PC-9 (cell line): ENCODE measurements around the gene KLHL6. TPM values are rescaled to one million over a fixed set of nuclear protein-coding genes. Genes with fewer than 3 reads are reported as not detected.
"Not testable (repeated sequence)": the region's sequence is repeated elsewhere in the genome, so short reads cannot be mapped to it uniquely, and the experiment has no call there.

Source experiments
- BruUV-seq: library from RNA; stranded (reverse); fragments of 400-500 nt; replicated peaks from 2 replicates; lab custom pipeline; 2021; lab: Mats Ljungman, UMichigan
- CTCF ChIA-PET: fragments of 300-600 bp; sonication (Branson Sonifier 250); formaldehyde crosslinking; loops from one replicate; lab custom pipeline; 2022; ENCODE audit warnings: antibody characterized with exemption; lab: Charles Lee
- POLR2A ChIA-PET: fragments of 300-600 bp; sonication (Branson Sonifier 250); formaldehyde crosslinking; loops from one replicate; lab custom pipeline; 2022; ENCODE audit warnings: antibody characterized with exemption; ENCODE audit not compliant: unreplicated experiment; lab: Charles Lee
- DNase-seq, 2 experiments: peaks; one replicate each; pipeline versions ENCODE4 v3.0.0 to v3.0.0-alpha.2; 2015 to 2022; ENCODE audit warnings: mixed read lengths in 1 of 2
- H2AFZ ChIP-seq: fragments of 200-600 bp; sonication (generic); 2 replicates; pipeline ENCODE4 v1.8.1; 2017; ENCODE audit warnings: antibody characterized with exemption
- H3F3A ChIP-seq: fragments of 200-600 bp; sonication (generic); 2 replicates; pipeline ENCODE4 v1.8.1; 2017; ENCODE audit warnings: antibody characterized with exemption, mild to moderate bottlenecking, low read depth; ENCODE audit not compliant: insufficient read depth
- H3K27ac ChIP-seq: fragments of 200-600 bp; sonication (generic); 2 replicates; pipeline ENCODE4 v1.6.1; 2016; ENCODE audit warnings: mixed run types
- H3K27me3 ChIP-seq: fragments of 200-600 bp; sonication (generic); 2 replicates; pipeline ENCODE4 v1.6.1; 2016; ENCODE audit warnings: low read depth, mixed run types; ENCODE audit not compliant: insufficient read depth
- H3K36me3 ChIP-seq: fragments of 200-600 bp; sonication (generic); 2 replicates; pipeline ENCODE4 v1.6.1; 2016; ENCODE audit warnings: low read depth, mixed run types
- H3K4me1 ChIP-seq: fragments of 200-600 bp; sonication (generic); replicated peaks from 2 replicates; pipeline ENCODE4 v1.6.1; 2016; ENCODE audit warnings: mixed run types; ENCODE audit not compliant: insufficient read depth
- H3K4me2 ChIP-seq: fragments of 200-600 bp; sonication (generic); 2 replicates; pipeline ENCODE4 v1.6.1; 2017; ENCODE audit warnings: mixed run types
- H3K4me3 ChIP-seq: fragments of 200-600 bp; sonication (generic); 2 replicates; pipeline ENCODE4 v1.6.1; 2016; ENCODE audit warnings: mixed run types
- H3K79me2 ChIP-seq: fragments of 200-600 bp; sonication (generic); 2 replicates; pipeline ENCODE4 v1.6.1; 2017; ENCODE audit warnings: low read depth, mixed run types
- H3K9me2 ChIP-seq: fragments of 200-600 bp; sonication (generic); 2 replicates; pipeline ENCODE4 v1.8.1; 2017; ENCODE audit warnings: mild to moderate bottlenecking; ENCODE audit not compliant: insufficient read depth
- H3K9me3 ChIP-seq: fragments of 200-600 bp; sonication (generic); 2 replicates; pipeline ENCODE4 v1.8.1; 2016; ENCODE audit warnings: low read depth; ENCODE audit not compliant: insufficient read depth
- H4K20me1 ChIP-seq: fragments of 200-600 bp; sonication (generic); 2 replicates; pipeline ENCODE4 v1.8.1; 2017; ENCODE audit not compliant: insufficient read depth
- CTCF ChIP-seq: fragments of 200-600 bp; sonication (generic); conservative IDR thresholded peaks from 2 replicates; pipeline ENCODE4 v1.6.1; 2017; ENCODE audit warnings: mixed run types, antibody characterized with exemption, mild to moderate bottlenecking, moderate library complexity
- EZH2 ChIP-seq: fragments of 200-600 bp; sonication (generic); IDR thresholded peaks from 2 replicates; pipeline ENCODE4 v1.8.0; 2017; ENCODE audit warnings: antibody characterized with exemption, low read depth
- intact Hi-C: fragments of 100-400 bp; cut with micrococcal nuclease; formaldehyde crosslinking; loops from one replicate; pipeline ENCODE4 v1.10.0; 2022; ENCODE audit not compliant: unreplicated experiment
- total RNA-seq: library from RNA; stranded (reverse); gene quantifications from 2 replicates; pipeline ENCODE4 v1.2.3, GENCODE V29; 2021

KLHL6 gene
- total RNA-seq, 1 experiment from 2014 or later, result 0.04 TPM

DNA sequence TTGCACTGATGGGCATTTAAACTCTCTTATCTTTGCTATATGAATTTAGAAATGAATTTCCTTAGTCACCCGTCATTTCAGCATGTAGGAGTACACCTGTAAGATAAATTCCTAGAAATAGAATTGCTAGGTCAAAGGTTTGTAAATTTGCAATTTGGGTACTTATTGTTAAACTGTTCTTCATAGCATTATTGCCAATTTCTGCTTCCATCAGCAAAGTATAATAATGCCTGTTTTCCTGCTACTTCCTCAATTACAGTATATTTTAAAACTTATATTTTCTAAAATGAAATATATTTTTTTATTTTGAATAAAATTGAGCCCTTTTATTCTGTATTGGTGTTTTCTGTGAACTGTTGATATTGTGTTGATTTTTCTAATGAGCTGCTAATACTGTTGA, 110.8 kb downstream of the KLHL6 start:
- Histone ChIP-seq H3K9me3 (peaks cover 23% of the 10 kb centered on the region), H3K36me3 (no peaks in the 10 kb centered on the region), H3K27ac (no peak overlapping the region), H3K4me1 (peaks cover 20% of the 10 kb centered on the region), H4K20me1 (no peaks in the 10 kb centered on the region), H3F3A (peaks cover 12% of the 10 kb centered on the region; the same call in 1 of the 2 replicates), H3K4me2 (no peak overlapping the region), H3K4me3 (no peak overlapping the region), H2AFZ (no peak overlapping the region), H3K79me2 (no peaks in the 10 kb centered on the region), H3K9me2 (no peaks in the 10 kb centered on the region), H3K27me3 (no peaks in the 10 kb centered on the region)
- DNase-seq, result no peak
- ChIA-PET POLR2A (no interaction called here), CTCF (no interaction called here)
- BruUV-seq, result no TSS peak
- TF ChIP-seq EZH2 (no peak), CTCF (no peak)
- intact Hi-C loops, result no loop called here

DNA sequence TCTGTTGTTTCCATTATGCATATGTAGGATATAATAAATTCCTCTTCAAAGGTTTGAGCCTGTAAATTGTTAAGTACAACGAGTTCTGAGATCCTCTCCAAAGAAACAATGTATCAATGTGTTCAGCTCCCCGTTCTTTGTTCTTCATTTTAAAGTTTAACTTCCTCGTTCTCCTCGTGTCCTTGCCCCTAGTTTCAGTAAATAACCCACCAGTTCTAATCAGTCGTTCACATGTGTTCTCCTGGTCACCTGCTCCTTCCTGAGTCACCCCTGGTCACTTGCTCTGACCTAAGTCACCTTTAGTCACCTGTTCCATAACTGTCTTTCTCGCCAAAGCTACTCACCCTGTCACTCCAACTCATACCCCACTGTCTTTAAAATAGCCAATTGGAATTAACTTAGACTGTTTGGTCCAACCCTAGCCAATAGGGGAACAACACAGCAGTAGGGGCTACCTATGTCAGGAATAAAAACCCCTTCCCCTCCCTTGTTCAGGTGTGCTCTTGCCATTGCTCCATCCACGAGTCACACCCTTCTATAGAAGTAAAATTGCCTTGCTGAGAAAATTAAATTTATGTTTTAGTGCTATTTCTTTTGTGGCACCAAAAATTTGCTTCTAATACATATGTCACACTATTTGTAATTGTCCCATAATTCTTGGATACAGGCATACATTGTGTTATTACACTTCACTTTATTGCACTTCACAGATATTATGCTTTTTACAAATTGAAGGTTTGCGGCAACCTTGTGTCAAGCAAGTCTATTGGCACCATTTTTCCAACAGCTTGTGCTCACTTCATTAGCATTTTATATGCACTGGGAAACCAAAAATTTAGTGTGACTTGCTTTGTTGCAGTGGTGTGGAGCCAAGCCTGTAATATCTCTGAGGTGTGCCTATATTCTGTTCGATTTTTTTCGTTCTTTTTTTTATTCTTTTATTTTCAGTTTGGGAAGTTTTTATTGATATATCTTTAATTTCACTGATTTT, 111.8 kb downstream of the KLHL6 start:
- CTCF ChIA-PET, result no interaction called here
- no peak overlapping the region for H3K4me2 ChIP-seq

DNA sequence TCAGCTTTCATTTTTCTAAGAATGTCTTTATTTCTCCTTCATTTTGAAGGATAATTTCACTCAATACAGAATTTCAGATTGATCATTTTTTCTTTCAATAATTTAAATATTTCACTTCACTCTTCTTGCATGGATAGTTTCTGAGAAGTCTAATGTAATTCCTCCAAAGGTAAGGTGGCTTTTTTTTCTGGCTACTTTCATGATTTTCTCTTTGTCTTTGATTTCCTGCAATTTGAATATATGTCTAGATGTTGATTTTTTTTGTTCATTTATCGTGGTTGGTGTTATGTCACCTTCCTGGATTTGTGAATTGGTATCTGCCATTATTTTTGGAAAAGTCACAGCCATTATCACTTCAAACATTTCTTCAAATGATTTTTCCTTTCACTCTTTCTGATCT, 112.5 kb downstream of the KLHL6 start:
- intact Hi-C loops, result loop anchor here (2.0 kb wide), 1 partner anchor 38 kb away; no protein-coding TSS in a partner anchor
- H3K79me2 ChIP-seq, result no peaks in the 10 kb centered on the region
- H3K27ac ChIP-seq, result no peak overlapping the region
- no peak for TF ChIP-seq EZH2
- no peak for TF ChIP-seq CTCF
- no peaks in the 10 kb centered on the region for H3K27me3 ChIP-seq
- H3K4me2 ChIP-seq, result no peak overlapping the region
- H4K20me1 ChIP-seq, result no peaks in the 10 kb centered on the region
- ChIA-PET POLR2A (no interaction called here), CTCF (no interaction called here)
- H3K36me3 ChIP-seq, result no peaks in the 10 kb centered on the region
- peaks cover 23% of the 10 kb centered on the region for H3K9me3 ChIP-seq
- peaks cover 9% of the 10 kb centered on the region for H3K4me1 ChIP-seq
- BruUV-seq, result no TSS peak
- H3F3A ChIP-seq, result peaks cover 3% of the 10 kb centered on the region; the same call in 1 of the 2 replicates
- no peak for DNase-seq
- no peaks in the 10 kb centered on the region for H3K9me2 ChIP-seq
- no peak overlapping the region for H2AFZ ChIP-seq
- no peak overlapping the region for H3K4me3 ChIP-seq

More for the DNA sequence above, 111.8 kb downstream of the KLHL6 start:
- H3K27ac ChIP-seq, result no peak overlapping the region
- peaks cover 23% of the 10 kb centered on the region for H3K9me3 ChIP-seq
- no peaks in the 10 kb centered on the region for H3K36me3 ChIP-seq
- no peaks in the 10 kb centered on the region for H3K9me2 ChIP-seq
- no peak overlapping the region for H3K4me3 ChIP-seq
- intact Hi-C loops, result loop anchor here (2.0 kb wide), 1 partner anchor 39 kb away; no protein-coding TSS in a partner anchor
- H3K27me3 ChIP-seq, result no peaks in the 10 kb centered on the region
- POLR2A ChIA-PET, result no interaction called here
- DNase-seq, result no peak
- H3F3A ChIP-seq, result peaks cover 7% of the 10 kb centered on the region; the same call in 1 of the 2 replicates
- H3K79me2 ChIP-seq, result no peaks in the 10 kb centered on the region
- H2AFZ ChIP-seq, result no peak overlapping the region
- TF ChIP-seq EZH2 (no peak), CTCF (no peak)
- peaks cover 16% of the 10 kb centered on the region for H3K4me1 ChIP-seq
- BruUV-seq, result no TSS peak
- H4K20me1 ChIP-seq, result no peaks in the 10 kb centered on the region

DNA sequence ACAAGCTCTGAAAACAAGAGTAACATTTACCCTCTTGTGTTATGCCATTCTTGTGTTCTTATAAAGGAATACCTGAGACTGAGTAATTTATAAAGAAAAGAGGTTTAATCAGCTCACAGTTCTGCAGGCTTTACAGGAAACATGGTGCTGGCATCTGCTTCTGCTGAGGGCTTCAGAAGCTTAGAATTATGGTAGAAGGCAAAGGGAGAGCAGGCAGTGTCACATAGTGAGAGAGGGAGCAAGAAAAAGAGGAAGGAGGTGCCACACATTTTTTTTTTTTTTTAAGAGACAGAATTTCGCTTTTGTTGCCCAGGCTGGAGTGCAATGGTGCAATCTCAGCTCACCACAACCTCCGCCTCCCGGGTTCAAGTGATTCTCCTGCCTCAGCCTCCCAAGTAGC, 115.0 kb downstream of the KLHL6 start:
- H3K79me2 ChIP-seq, POLR2A ChIA-PET, H3F3A ChIP-seq, H3K4me1 ChIP-seq, DNase-seq, H3K36me3 ChIP-seq, intact Hi-C loops, H2AFZ ChIP-seq, H3K9me2 ChIP-seq, BruUV-seq, H3K27me3 ChIP-seq, H3K27ac ChIP-seq, H3K4me2 ChIP-seq, H3K4me3 ChIP-seq, H4K20me1 ChIP-seq: not testable (repeated sequence)
- CTCF ChIA-PET, result interaction anchor here (0.6 kb wide), 1 partner anchor 131 kb away, joined by 3 read pairs; no protein-coding TSS in a partner anchor
- peaks cover 23% of the 10 kb centered on the region for H3K9me3 ChIP-seq
